Activated T-cell treated with anti-CD3 and anti-CD28 coated beads, Interleukin-2, amount 50 U/mL, for 24 hours (primary cell): Measurements from ENCODE around the gene PFN1.

ENCODE experiments used
- DNase-seq: peaks from one replicate; pipeline ENCODE4 v3.0.0-alpha.2; 2020
- H3K27ac Mint-ChIP-seq: 2 replicates; pipeline ENCODE4 v1.8.0; 2020; ENCODE audit warnings: mild to moderate bottlenecking, mixed read lengths
- H3K27me3 Mint-ChIP-seq: 2 replicates; pipeline ENCODE4 v1.8.0; 2020; ENCODE audit warnings: mixed read lengths
- H3K36me3 Mint-ChIP-seq: 2 replicates; pipeline ENCODE4 v1.8.0; 2020; ENCODE audit warnings: low read depth, mixed read lengths
- H3K4me1 Mint-ChIP-seq: 2 replicates; pipeline ENCODE4 v1.8.0; 2020; ENCODE audit warnings: low read depth, mixed read lengths
- H3K4me3 Mint-ChIP-seq: 2 replicates; pipeline ENCODE4 v1.8.0; 2020; ENCODE audit warnings: mild to moderate bottlenecking, moderate library complexity, mixed read lengths
- H3K9me3 Mint-ChIP-seq: 2 replicates; pipeline ENCODE4 v1.8.0; 2020; ENCODE audit warnings: mixed read lengths

Gene PFN1

GRCh38 chr17:4902540-4902939, 45.8 kb downstream of the PFN1 start:
- Mint-ChIP-seq H3K27me3 (peaks cover 2% of the 10 kb centered on the region), H3K27ac (peak overlapping the region; percentile 45), H3K4me3 (no peak overlapping the region), H3K36me3 (peaks cover 6% of the 10 kb centered on the region), H3K9me3 (no peaks in the 10 kb centered on the region), H3K4me1 (peaks cover 41% of the 10 kb centered on the region)
- DNase-seq, result no peak

DNA sequence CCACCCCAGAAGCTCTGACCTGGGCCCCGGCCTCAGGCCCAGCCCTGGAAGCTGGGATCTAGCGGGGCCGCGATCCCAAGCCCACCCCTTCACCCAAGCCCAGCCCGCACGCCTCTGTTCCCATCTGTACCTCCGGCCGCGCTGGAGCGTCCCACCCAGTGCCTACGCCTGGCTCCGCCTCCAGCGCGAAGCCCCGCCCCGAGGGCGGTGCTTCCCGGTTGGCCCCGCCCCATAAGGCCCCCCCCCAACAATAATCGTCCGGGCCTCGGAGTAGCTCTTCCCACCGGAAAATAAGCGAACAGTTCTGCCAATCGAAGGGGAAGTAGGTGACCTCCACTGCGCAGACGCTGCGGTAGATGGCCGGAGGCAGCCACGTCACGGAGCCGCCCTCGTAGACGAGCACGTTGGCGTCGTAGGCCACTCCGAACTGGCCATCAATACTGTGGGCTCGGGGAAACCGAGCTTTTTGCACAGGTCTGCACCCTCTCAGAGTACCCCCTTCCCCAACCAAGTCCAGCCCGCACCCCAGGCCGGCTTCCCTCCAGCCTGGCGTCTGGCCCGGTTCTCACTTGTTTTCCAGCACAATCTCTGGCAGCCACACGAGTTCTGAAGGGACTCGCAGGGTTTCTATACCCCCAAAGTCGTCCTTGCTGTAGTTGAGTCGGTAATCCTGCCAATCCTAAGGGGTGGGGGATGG, 46.5 kb downstream of the PFN1 start:
- Mint-ChIP-seq H3K27me3 (peaks cover 2% of the 10 kb centered on the region), H3K9me3 (no peaks in the 10 kb centered on the region), H3K27ac (no peak overlapping the region), H3K4me3 (no peak overlapping the region), H3K4me1 (peaks cover 41% of the 10 kb centered on the region), H3K36me3 (peaks cover 12% of the 10 kb centered on the region)
- DNase-seq, result no peak

DNA sequence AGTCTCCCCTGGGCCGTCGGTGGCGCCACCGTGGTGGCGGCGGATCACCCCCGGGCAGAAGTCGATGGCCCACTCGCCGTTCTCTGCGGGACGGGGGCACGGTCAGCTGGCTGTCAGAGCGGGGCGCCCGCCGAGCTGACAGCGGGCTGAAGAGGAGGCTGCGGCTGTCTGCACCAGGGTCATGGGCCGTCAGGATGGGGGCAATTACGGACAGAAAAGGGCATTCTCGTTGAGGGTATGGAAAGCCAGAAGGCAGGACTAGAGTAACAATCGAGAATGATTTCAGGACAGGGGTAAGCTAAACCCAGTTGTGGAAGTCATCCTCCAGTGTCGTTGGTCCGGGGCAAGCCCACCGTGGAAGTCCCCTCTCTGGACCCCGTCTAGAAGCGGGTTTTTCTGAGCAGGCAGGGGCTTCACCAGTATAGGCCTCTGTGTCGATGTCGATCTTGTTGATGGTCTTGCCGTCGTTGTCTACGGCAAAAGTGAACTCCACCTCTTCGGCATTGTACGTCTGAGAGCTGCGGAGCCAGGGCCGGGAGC, 47.2 kb downstream of the PFN1 start:
- peaks cover 41% of the 10 kb centered on the region for H3K4me1 Mint-ChIP-seq
- peak overlapping the region; percentile 27 for H3K27ac Mint-ChIP-seq
- peaks cover 17% of the 10 kb centered on the region for H3K36me3 Mint-ChIP-seq
- H3K4me3 Mint-ChIP-seq, result peak overlapping the region; percentile 83
- no peaks in the 10 kb centered on the region for H3K9me3 Mint-ChIP-seq
- DNase-seq, result peak; percentile 59
- peaks cover 2% of the 10 kb centered on the region for H3K27me3 Mint-ChIP-seq

DNA sequence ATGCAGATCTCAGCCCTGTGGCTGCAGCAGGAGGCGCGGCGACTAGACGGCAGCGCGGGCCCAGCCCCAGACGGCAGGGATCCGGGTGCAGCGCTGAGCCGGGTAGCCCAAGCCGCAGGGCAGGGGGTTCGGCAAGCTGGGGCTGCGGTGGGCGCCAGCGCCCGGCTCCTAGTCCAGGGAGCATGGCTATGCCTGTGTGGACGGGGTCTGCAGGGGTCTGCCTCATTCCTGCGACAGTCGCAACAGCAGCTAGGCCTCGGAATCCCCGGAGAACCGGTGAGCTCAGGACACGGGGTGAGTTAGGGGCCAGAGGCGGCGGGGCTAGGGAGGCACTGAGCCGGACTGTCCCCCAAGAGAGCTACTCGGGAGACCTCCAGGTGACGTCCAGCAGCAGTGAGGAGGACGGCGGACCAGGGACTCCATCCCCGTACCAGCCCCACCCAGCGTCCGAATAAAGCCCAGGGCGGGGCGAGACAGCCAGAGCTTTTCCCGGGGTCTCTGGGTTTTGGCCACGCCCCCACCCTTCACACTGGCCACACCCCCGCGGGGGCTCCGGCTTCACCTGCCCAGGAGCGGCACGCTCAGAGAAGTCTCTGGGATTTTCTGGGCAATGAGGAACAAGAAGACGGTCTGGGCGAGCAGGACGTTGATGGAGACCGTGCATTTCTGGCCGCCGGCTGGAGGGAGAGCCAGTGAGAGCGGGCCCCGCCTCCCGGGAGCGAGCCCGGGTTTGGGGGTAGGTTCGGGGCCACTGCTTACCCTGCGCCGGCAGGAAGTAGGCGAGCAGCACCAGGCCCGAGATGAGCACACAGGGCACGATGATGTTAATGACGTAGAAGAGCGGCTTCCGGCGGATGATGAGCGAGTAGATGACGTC, 47.9 kb downstream of the PFN1 start:
- peaks cover 24% of the 10 kb centered on the region for H3K36me3 Mint-ChIP-seq
- H3K4me1 Mint-ChIP-seq, result peaks cover 41% of the 10 kb centered on the region
- H3K27ac Mint-ChIP-seq, result peak overlapping the region; percentile 93
- no peaks in the 10 kb centered on the region for H3K9me3 Mint-ChIP-seq
- peak; percentile 67 for DNase-seq
- H3K4me3 Mint-ChIP-seq, result peak overlapping the region; percentile 83
- H3K27me3 Mint-ChIP-seq, result peaks cover 2% of the 10 kb centered on the region

- H3K27me3 Mint-ChIP-seq, result peaks cover 2% of the 10 kb centered on the region
- H3K9me3 Mint-ChIP-seq, result no peaks in the 10 kb centered on the region
- peak within 1 kb of the TSS; percentile 93 for H3K27ac Mint-ChIP-seq
- H3K36me3 Mint-ChIP-seq, result peaks cover 33% of the 10 kb centered on the region
- peak within 1 kb of the TSS; percentile 83 for H3K4me3 Mint-ChIP-seq
- H3K4me1 Mint-ChIP-seq, result peaks cover 41% of the 10 kb centered on the region
- peak; percentile 98 for DNase-seq
These were observed 48.7 kb downstream of the PFN1 start, which contains the start of gene C17orf107 for GRCh38 chr17:4899341-4900230. C17orf107 (plus strand) TSS chr17:4899536; CDS start chr17:4899763, 227 bp downstream.

- peaks cover 39% of the 10 kb centered on the region for H3K36me3 Mint-ChIP-seq
These were observed 49.4 kb downstream of the PFN1 start for GRCh38 chr17:4898927-4899326.

GRCh38 chr17:4898351-4898750, 50.0 kb downstream of the PFN1 start:
- Mint-ChIP-seq H3K4me3 (peak overlapping the region; percentile 36), H3K9me3 (no peaks in the 10 kb centered on the region), H3K36me3 (peaks cover 43% of the 10 kb centered on the region), H3K27ac (no peak overlapping the region), H3K27me3 (peaks cover 2% of the 10 kb centered on the region), H3K4me1 (peaks cover 38% of the 10 kb centered on the region)
- DNase-seq, result no peak

More at GRCh38 chr17:4898927-4899326, 49.4 kb downstream of the PFN1 start:
- Mint-ChIP-seq H3K27me3 (peaks cover 2% of the 10 kb centered on the region), H3K27ac (no peak overlapping the region), H3K4me1 (peaks cover 41% of the 10 kb centered on the region), H3K4me3 (peak overlapping the region; percentile 83), H3K9me3 (no peaks in the 10 kb centered on the region)
- no peak for DNase-seq

DNA sequence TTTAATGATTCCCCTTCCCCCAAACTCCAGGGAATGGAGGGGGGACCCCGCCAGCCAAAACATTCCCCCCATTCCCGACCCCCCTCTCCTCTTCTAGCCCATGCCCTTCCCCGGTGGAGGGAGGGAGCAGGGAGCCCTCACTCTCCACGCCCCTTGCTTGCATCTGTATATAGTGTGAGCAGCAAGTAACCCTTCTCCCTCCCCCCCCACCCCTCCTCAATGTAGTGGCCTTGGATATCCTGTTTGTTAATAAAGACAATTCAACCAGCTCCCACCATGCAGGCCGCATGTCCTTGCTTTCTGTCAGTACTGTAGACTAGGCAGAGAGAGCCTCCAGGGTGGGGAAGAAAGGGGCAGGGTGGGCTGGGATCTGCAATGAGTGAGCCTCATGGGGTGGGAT, 50.5 kb downstream of the PFN1 start:
- peaks cover 32% of the 10 kb centered on the region for H3K4me1 Mint-ChIP-seq
- peaks cover 2% of the 10 kb centered on the region for H3K27me3 Mint-ChIP-seq
- H3K9me3 Mint-ChIP-seq, result no peaks in the 10 kb centered on the region
- DNase-seq, result no peak
- H3K36me3 Mint-ChIP-seq, result peaks cover 47% of the 10 kb centered on the region
- H3K4me3 Mint-ChIP-seq, result no peak overlapping the region
- H3K27ac Mint-ChIP-seq, result no peak overlapping the region

DNA sequence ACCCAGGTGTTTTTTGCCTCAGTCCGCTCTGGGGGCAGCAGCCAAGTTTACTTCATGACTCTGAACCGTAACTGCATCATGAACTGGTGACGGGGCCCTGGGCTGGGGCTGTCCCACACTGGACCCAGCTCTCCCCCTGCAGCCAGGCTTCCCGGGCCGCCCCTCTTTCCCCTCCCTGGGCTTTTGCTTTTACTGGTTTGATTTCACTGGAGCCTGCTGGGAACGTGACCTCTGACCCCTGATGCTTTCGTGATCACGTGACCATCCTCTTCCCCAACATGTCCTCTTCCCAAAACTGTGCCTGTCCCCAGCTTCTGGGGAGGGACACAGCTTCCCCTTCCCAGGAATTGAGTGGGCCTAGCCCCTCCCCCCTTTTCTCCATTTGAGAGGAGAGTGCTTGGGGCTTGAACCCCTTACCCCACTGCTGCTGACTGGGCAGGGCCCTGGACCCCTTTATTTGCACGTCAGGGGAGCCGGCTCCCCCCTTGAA, 51.1 kb downstream of the PFN1 start:
- Mint-ChIP-seq H3K27me3 (peaks cover 2% of the 10 kb centered on the region), H3K36me3 (peaks cover 51% of the 10 kb centered on the region), H3K27ac (no peak overlapping the region), H3K9me3 (no peaks in the 10 kb centered on the region), H3K4me1 (peaks cover 26% of the 10 kb centered on the region), H3K4me3 (no peak overlapping the region)
- no peak for DNase-seq

GRCh38 chr17:4896332-4897197, 51.8 kb downstream of the PFN1 start:
- no peak overlapping the region for H3K27ac Mint-ChIP-seq
- peaks cover 2% of the 10 kb centered on the region for H3K27me3 Mint-ChIP-seq
- peaks cover 55% of the 10 kb centered on the region for H3K36me3 Mint-ChIP-seq
- H3K4me3 Mint-ChIP-seq, result no peak overlapping the region
- no peak for DNase-seq
- peaks cover 24% of the 10 kb centered on the region for H3K4me1 Mint-ChIP-seq
- no peaks in the 10 kb centered on the region for H3K9me3 Mint-ChIP-seq

GRCh38 chr17:4895657-4896331, 52.5 kb downstream of the PFN1 start:
- Mint-ChIP-seq H3K27me3 (peaks cover 2% of the 10 kb centered on the region), H3K9me3 (no peaks in the 10 kb centered on the region), H3K27ac (no peak overlapping the region), H3K4me3 (no peak overlapping the region), H3K36me3 (peaks cover 63% of the 10 kb centered on the region), H3K4me1 (peaks cover 19% of the 10 kb centered on the region)
- DNase-seq, result no peak
